SU-DHL-6 (cell line): ENCODE results near the gene EFNB1.

Experiments used
- H2AFZ ChIP-seq: fragments of 200-600 bp; sonication (generic); 2 replicates; pipeline ENCODE4 v1.6.1; 2014; ENCODE audit warnings: low read depth, mild to moderate bottlenecking, moderate library complexity, mixed read lengths, antibody characterized with exemption, low read length; ENCODE audit not compliant: severe bottlenecking
- H3F3A ChIP-seq: fragments of 200-600 bp; shearing (Covaris generic); 2 replicates; pipeline ENCODE4 v1.6.0; 2016; ENCODE audit warnings: antibody characterized with exemption, mild to moderate bottlenecking; ENCODE audit not compliant: insufficient read depth
- H3K27ac ChIP-seq: fragments of 200-600 bp; sonication (generic); 2 replicates; pipeline ENCODE4 v1.5.1; 2016; ENCODE audit warnings: low read depth, mild to moderate bottlenecking, low read length, moderate library complexity, mixed read lengths
- H3K27me3 ChIP-seq: fragments of 200-600 bp; sonication (generic), shearing (Covaris generic); 2 replicates; pipeline ENCODE4 v1.6.0; 2014; ENCODE audit warnings: mild to moderate bottlenecking, low read length
- H3K36me3 ChIP-seq: fragments of 200-600 bp; sonication (generic); 2 replicates; pipeline ENCODE4 v1.6.1; 2014; ENCODE audit warnings: mild to moderate bottlenecking, low read length, mixed read lengths
- H3K4me2 ChIP-seq: fragments of 300-600, 200-600 bp; shearing (Covaris generic), sonication (generic); 2 replicates; pipeline ENCODE4 v1.6.0; 2014; ENCODE audit warnings: low read length, low read depth, mild to moderate bottlenecking; ENCODE audit not compliant: poor library complexity, severe bottlenecking
- H3K4me3 ChIP-seq: fragments of 200-600 bp; sonication (generic); 2 replicates; pipeline ENCODE4 v1.5.1; 2014; ENCODE audit warnings: antibody characterized with exemption, low read length, mild to moderate bottlenecking, mixed read lengths; ENCODE audit not compliant: insufficient read depth, poor library complexity, severe bottlenecking
- H3K79me2 ChIP-seq: fragments of 200-600 bp; sonication (generic); 2 replicates; pipeline ENCODE4 v1.6.1; 2014; ENCODE audit warnings: mild to moderate bottlenecking, low read length, moderate library complexity; ENCODE audit not compliant: insufficient read depth
- H3K9ac ChIP-seq: fragments of 200-600 bp; sonication (generic); 2 replicates; pipeline ENCODE4 v1.7.0; 2014; ENCODE audit warnings: mild to moderate bottlenecking, low read length
- H3K9me2 ChIP-seq: fragments of 200-600 bp; sonication (generic); replicated peaks from 2 replicates; pipeline ENCODE4 v1.6.1; 2014; ENCODE audit warnings: low read length; ENCODE audit not compliant: insufficient read depth
- H3K9me3 ChIP-seq: fragments of 200-600 bp; sonication (generic); 2 replicates; pipeline ENCODE4 v1.6.1; 2014; ENCODE audit warnings: low read length, mixed read lengths; ENCODE audit not compliant: insufficient read depth
- H4K20me1 ChIP-seq: fragments of 200-600 bp; sonication (generic); 2 replicates; pipeline ENCODE4 v1.6.1; 2014; ENCODE audit warnings: low read depth, mild to moderate bottlenecking, antibody characterized with exemption, low read length, moderate library complexity, mixed read lengths
- CTCF ChIP-seq: fragments of 200-600 bp; sonication (generic); IDR thresholded peaks from one replicate; pipeline ENCODE4 v1.5.1; 2017; ENCODE audit warnings: antibody characterized with exemption, mild to moderate bottlenecking, low read length, moderate library complexity; ENCODE audit not compliant: insufficient read depth, poor library complexity, severe bottlenecking
- EZH2phosphoT487 ChIP-seq: fragments of 200-600 bp; sonication (generic), shearing (Covaris generic); conservative IDR thresholded peaks from 2 replicates; pipeline ENCODE4 v1.6.1; 2018; ENCODE audit warnings: mild to moderate bottlenecking, antibody characterized with exemption, low read length, moderate library complexity, mixed read lengths

The EFNB1 gene

GRCh38 chrX:68808686-68809357 lies 20.0 kb upstream of the EFNB1 start:
- H3K79me2 ChIP-seq, result no peaks in the 10 kb centered on the region
- no peaks in the 10 kb centered on the region for H3K36me3 ChIP-seq
- no peaks in the 10 kb centered on the region for H3K27me3 ChIP-seq
- TF ChIP-seq EZH2phosphoT487 (no peak), CTCF (no peak)
- no peak overlapping the region for H3K9ac ChIP-seq
- H3K27ac ChIP-seq, result no peak overlapping the region
- no peaks in the 10 kb centered on the region for H3F3A ChIP-seq
- no peaks in the 10 kb centered on the region for H4K20me1 ChIP-seq
- H3K4me3 ChIP-seq, result no peak overlapping the region
- no peak overlapping the region for H2AFZ ChIP-seq
- no peaks in the 10 kb centered on the region for H3K9me2 ChIP-seq
- H3K9me3 ChIP-seq, result no peaks in the 10 kb centered on the region
- no peak overlapping the region for H3K4me2 ChIP-seq

GRCh38 chrX:68820476-68821110 lies 8.2 kb upstream of the EFNB1 start:
- H3K27me3 ChIP-seq, result no peaks in the 10 kb centered on the region
- H3K36me3 ChIP-seq, result no peaks in the 10 kb centered on the region
- no peak overlapping the region for H3K27ac ChIP-seq
- H3K9ac ChIP-seq, result no peak overlapping the region
- no peak overlapping the region for H3K4me3 ChIP-seq
- H3F3A ChIP-seq, result no peaks in the 10 kb centered on the region
- no peaks in the 10 kb centered on the region for H3K9me2 ChIP-seq
- H3K4me2 ChIP-seq, result no peak overlapping the region
- no peaks in the 10 kb centered on the region for H3K79me2 ChIP-seq
- no peak overlapping the region for H2AFZ ChIP-seq
- no peak for TF ChIP-seq EZH2phosphoT487
- TF ChIP-seq CTCF, result no peak
- H4K20me1 ChIP-seq, result no peaks in the 10 kb centered on the region
- H3K9me3 ChIP-seq, result no peaks in the 10 kb centered on the region

- Histone ChIP-seq H3F3A (no peaks in the 10 kb centered on the region), H3K27me3 (no peaks in the 10 kb centered on the region)
These were observed 7.2 kb upstream of the EFNB1 start for GRCh38 chrX:68821616-68822015.

More at GRCh38 chrX:68821616-68822015, 7.2 kb upstream of the EFNB1 start:
- H3K4me2 ChIP-seq, result no peak overlapping the region
- H3K36me3 ChIP-seq, result no peaks in the 10 kb centered on the region
- no peaks in the 10 kb centered on the region for H3K79me2 ChIP-seq
- no peak overlapping the region for H2AFZ ChIP-seq
- no peak overlapping the region for H3K27ac ChIP-seq
- no peaks in the 10 kb centered on the region for H4K20me1 ChIP-seq
- TF ChIP-seq CTCF (no peak), EZH2phosphoT487 (no peak)
- no peak overlapping the region for H3K9ac ChIP-seq
- H3K9me2 ChIP-seq, result no peaks in the 10 kb centered on the region
- no peak overlapping the region for H3K4me3 ChIP-seq
- no peaks in the 10 kb centered on the region for H3K9me3 ChIP-seq
